GM12892 (cell line): ENCODE measurements around the gene WDFY3.

Experiments
- POLR2A ChIP-seq: IDR thresholded peaks from 2 replicates; pipeline ENCODE4 v1.6.1; 2011; ENCODE audit warnings: low read depth, low read length, control low read depth
- POLR2AphosphoS5 ChIP-seq: IDR thresholded peaks from 2 replicates; pipeline ENCODE4 v1.6.1; 2011; ENCODE audit warnings: low read depth, low read length, control low read depth

DNA sequence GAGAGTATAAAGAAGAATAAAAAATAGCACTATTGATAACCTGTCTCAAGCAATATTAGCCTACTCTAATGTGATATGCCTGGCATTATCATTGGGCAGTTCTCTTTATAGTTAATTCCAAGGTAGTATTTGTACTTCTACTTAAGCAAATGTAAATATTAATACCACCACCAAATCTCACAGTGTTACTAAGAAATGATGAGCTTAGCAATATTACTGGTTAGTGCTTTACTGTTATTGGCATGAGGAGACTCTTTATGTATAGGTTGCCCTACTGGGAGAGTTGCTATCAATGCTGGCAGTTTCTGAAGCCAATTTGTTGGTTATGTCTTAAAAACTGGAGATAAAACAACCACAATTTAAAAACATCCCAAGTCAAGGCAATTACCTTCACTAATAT, 227.9 kb downstream of the WDFY3 start:
- TF ChIP-seq POLR2A: no peak
- no peak for TF ChIP-seq POLR2AphosphoS5
